H1 (cell line): Measurements from ENCODE around the gene GPC6. TPM values are rescaled to one million over a fixed set of nuclear protein-coding genes. Genes with fewer than 3 reads are reported as not detected.

Experiments used
- polyA plus RNA-seq, 7 experiments: library from polyadenylated mRNA; depleted of rRNA in 3 of 7; stranded (reverse) in 5 of 7; unstranded in 2 of 7; fragments of >200 nt in 5 of 7; fragments of 200-250 nt in 2 of 7; gene quantifications; 1 replicate in 5 of 7; 2 replicates in 1 of 7; 4 replicates in 1 of 7; pipeline versions ENCODE4 v1.2.1 to v1.2.3, GENCODE V29; 2011 to 2013; ENCODE audit warnings: missing spikeins in 2 of 7, mixed read lengths in 2 of 7
- total RNA-seq: library from RNA; stranded (reverse); fragmentation: NEBNext Ultra II Directional; extraction: Animal tissue kit (Norgen Biotek cat#: 25700); gene quantifications from 2 replicates; pipeline ENCODE4 v1.2.1, GENCODE V29; 2021
- TF ChIP-seq, protein P1 (sequence below): IDR thresholded peaks from 2 replicates; pipeline ENCODE4 v1.6.1; 2012; ENCODE audit warnings: low read length, inconsistent platforms

The GPC6 gene
- total and polyA plus RNA-seq, 2 of the 8 experiments (the other 6 are each of a cell fraction or from before 2014, with no cell fraction given), result 5.4 to 12.0 TPM

DNA sequence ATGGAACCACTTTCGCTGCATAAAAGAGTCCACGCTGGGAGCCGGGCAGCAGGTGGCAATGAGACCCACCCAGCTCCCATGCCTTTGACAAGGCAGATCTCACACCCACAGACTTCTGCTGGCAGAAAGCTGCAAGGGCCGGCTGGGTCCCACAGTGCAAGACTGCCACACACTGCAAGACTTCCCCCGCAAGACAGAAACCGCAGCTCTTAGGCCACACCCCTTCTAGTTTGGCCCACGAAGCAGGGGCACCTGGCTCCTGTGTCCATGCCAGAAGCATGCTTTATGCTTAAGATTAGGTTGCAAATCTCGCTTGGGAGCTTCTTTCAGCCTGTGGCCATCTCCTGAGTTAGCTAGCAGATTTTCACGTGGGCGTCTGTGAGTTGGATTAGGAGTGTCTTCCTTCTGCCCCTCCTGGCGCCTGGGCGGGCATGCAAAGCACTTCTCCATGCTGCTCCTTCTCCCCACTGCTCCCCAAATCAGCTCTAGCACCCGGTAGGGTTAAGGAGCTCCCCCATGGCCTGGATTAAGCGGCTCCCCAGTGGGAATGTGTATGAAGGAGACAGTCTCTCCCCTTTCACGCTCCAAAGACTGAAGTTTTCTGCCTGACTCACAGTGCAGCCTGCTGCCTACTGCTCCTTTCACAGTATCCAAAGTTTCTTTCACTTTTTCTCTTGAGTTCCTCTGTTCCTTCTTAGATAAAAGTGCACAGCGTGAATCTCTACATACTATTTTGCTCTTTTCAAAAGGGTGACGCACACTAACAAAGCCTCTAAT, 17.7 kb downstream of the GPC6 start (continued):
- TF ChIP-seq, protein P1, sequence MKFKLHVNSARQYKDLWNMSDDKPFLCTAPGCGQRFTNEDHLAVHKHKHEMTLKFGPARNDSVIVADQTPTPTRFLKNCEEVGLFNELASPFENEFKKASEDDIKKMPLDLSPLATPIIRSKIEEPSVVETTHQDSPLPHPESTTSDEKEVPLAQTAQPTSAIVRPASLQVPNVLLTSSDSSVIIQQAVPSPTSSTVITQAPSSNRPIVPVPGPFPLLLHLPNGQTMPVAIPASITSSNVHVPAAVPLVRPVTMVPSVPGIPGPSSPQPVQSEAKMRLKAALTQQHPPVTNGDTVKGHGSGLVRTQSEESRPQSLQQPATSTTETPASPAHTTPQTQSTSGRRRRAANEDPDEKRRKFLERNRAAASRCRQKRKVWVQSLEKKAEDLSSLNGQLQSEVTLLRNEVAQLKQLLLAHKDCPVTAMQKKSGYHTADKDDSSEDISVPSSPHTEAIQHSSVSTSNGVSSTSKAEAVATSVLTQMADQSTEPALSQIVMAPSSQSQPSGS, result no peak
- TF ChIP-seq, all 59 proteins: peak for 1
